GM18517 (cell line): Measurements from ENCODE around the gene CHST11.

ENCODE experiments used
- ATAC-seq: cut with Tn5 transposase; IDR thresholded peaks from one replicate; pipeline ENCODE4 v1.9.1; 2021; ENCODE audit warnings: mild to moderate bottlenecking, moderate library complexity; ENCODE audit not compliant: unreplicated experiment

Gene CHST11

GRCh38 chr12:104648756-104649155 is 192.0 kb downstream of the CHST11 start:
- ATAC-seq, result no peak

GRCh38 chr12:104649217-104649824 is 192.6 kb downstream of the CHST11 start:
- ATAC-seq, result no peak

- ATAC-seq, result no peak
Measured at GRCh38 chr12:104649921-104650320, 193.2 kb downstream of the CHST11 start.

GRCh38 chr12:104650541-104650940 is 193.8 kb downstream of the CHST11 start:
- ATAC-seq, result no peak

- ATAC-seq, result no peak
Measured at GRCh38 chr12:104651811-104652210, 195.1 kb downstream of the CHST11 start.

- no peak for ATAC-seq
Measured at GRCh38 chr12:104652358-104652757, 195.6 kb downstream of the CHST11 start.

- ATAC-seq, result no peak
Measured at GRCh38 chr12:104652910-104653309, 196.2 kb downstream of the CHST11 start.

GRCh38 chr12:104653730-104654664 is 197.2 kb downstream of the CHST11 start:
- ATAC-seq, result no peak

GRCh38 chr12:104654665-104655609 is 198.2 kb downstream of the CHST11 start:
- no peak for ATAC-seq

- no peak for ATAC-seq
Measured at GRCh38 chr12:104656383-104656782, 199.6 kb downstream of the CHST11 start.

- ATAC-seq, result no peak
Measured at GRCh38 chr12:104656921-104657320, 200.2 kb downstream of the CHST11 start.

- ATAC-seq, result no peak
Measured at GRCh38 chr12:104657726-104658484, 201.2 kb downstream of the CHST11 start.

- ATAC-seq, result no peak
Measured at GRCh38 chr12:104659058-104659457, 202.3 kb downstream of the CHST11 start.

GRCh38 chr12:104662203-104662602 is 205.5 kb downstream of the CHST11 start:
- no peak for ATAC-seq

GRCh38 chr12:104662908-104663307 is 206.2 kb downstream of the CHST11 start:
- no peak for ATAC-seq

GRCh38 chr12:104664351-104664750 is 207.6 kb downstream of the CHST11 start:
- ATAC-seq, result no peak

GRCh38 chr12:104665296-104665695 is 208.5 kb downstream of the CHST11 start:
- no peak for ATAC-seq

GRCh38 chr12:104667139-104667538 is 210.4 kb downstream of the CHST11 start:
- no peak for ATAC-seq

- ATAC-seq, result no peak
Measured at GRCh38 chr12:104668274-104668718, 211.5 kb downstream of the CHST11 start.

GRCh38 chr12:104669089-104669721 is 212.5 kb downstream of the CHST11 start:
- ATAC-seq, result no peak
